Peyer's patch (tissue), 4 donors: ENCODE results near the gene ARL17A.
"Not testable (repeated sequence)": the region's sequence is repeated elsewhere in the genome, so short reads cannot be mapped to it uniquely, and the experiment has no call there.

Source experiments
- POLR2A ChIP-seq, 2 donors: fragments of 450-650 bp; IDR thresholded peaks; one replicate each; pipeline ENCODE4 v1.5.1; 2017; ENCODE audit warnings: antibody characterized with exemption in 2 of 2, mild to moderate bottlenecking in 2 of 2, moderate library complexity in 2 of 2
- TF ChIP-seq, protein P1 (sequence below), 6 experiments: fragments of 450-650 bp in 4 of 6; fragments of 200-600 bp in 2 of 6; sonication (generic) in 1 of 6; IDR thresholded peaks; one replicate each; pipeline ENCODE4 v1.5.1; 2017 to 2019; ENCODE audit warnings: antibody characterized with exemption in 6 of 6, mild to moderate bottlenecking in 3 of 6, moderate library complexity in 1 of 6

DNA sequence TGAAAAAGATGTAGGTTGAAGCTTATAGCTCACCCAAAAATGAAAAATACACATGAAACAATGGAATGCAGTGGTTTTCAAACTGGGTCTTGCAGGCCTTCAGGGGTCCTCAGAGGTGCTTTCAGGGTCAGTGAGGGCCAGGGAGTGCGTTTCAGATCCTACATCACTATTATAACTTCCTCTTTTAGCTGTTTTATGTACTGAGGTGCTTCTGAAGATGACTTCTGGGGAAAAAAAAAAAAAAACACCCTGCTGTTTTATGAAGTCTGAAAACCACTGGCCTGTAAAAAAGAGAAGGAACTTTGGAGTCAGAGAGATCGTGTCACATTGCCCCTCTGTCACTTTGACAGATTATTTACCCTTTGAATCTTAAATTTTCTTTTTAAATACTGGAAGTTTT lies 103.9 kb downstream of the ARL17A start:
- TF ChIP-seq, protein P1, sequence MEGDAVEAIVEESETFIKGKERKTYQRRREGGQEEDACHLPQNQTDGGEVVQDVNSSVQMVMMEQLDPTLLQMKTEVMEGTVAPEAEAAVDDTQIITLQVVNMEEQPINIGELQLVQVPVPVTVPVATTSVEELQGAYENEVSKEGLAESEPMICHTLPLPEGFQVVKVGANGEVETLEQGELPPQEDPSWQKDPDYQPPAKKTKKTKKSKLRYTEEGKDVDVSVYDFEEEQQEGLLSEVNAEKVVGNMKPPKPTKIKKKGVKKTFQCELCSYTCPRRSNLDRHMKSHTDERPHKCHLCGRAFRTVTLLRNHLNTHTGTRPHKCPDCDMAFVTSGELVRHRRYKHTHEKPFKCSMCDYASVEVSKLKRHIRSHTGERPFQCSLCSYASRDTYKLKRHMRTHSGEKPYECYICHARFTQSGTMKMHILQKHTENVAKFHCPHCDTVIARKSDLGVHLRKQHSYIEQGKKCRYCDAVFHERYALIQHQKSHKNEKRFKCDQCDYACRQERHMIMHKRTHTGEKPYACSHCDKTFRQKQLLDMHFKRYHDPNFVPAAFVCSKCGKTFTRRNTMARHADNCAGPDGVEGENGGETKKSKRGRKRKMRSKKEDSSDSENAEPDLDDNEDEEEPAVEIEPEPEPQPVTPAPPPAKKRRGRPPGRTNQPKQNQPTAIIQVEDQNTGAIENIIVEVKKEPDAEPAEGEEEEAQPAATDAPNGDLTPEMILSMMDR (IDR thresholded peaks at IDR 0.05), result not testable (repeated sequence)
- not testable (repeated sequence) for TF ChIP-seq POLR2A (IDR thresholded peaks at IDR 0.05)
